HEK293 (cell line): ENCODE measurements around the gene OR2Z1.

ENCODE experiments used
- CTCF ChIA-PET: fragments of 350-600 bp; formaldehyde crosslinking; extraction: SDS; loops from one replicate; lab custom pipeline; 2021; ENCODE audit warnings: antibody characterized with exemption; lab: Yijun Ruan, JAX
- POLR2A ChIA-PET: fragments of 300-600 bp; formaldehyde crosslinking; extraction: SDS; loops from one replicate; lab custom pipeline; 2020; ENCODE audit warnings: antibody characterized with exemption, inconsistent platforms; lab: Yijun Ruan, JAX
- H3K27ac ChIP-seq: fragments of 200-500 bp; sonication (Bioruptor generic); 2 replicates; pipeline ENCODE4 v1.5.1; 2014; ENCODE audit warnings: low read depth, low read length, control low read depth, inconsistent platforms; ENCODE audit errors: extremely low read depth
- H3K36me3 ChIP-seq, 2 experiments: fragments of 200-500 bp in 1 of 2; sonication (Bioruptor generic) in 1 of 2; 1 replicate in 1 of 2; 2 replicates in 1 of 2; pipeline ENCODE4 v1.5.1; 2014 to 2017; ENCODE audit warnings: inconsistent platforms in 2 of 2, low read length in 2 of 2; ENCODE audit not compliant: control insufficient read depth in 2 of 2, insufficient read depth in 1 of 2
- H3K4me1 ChIP-seq: fragments of 200-500 bp; sonication (Bioruptor generic); 2 replicates; pipeline ENCODE4 v1.5.1; 2014; ENCODE audit warnings: mild to moderate bottlenecking, low read length, inconsistent platforms; ENCODE audit not compliant: control insufficient read depth, insufficient read depth
- H3K4me3 ChIP-seq: 2 replicates; pipeline ENCODE4 v1.5.1; 2011; ENCODE audit warnings: low read depth, mild to moderate bottlenecking, control low read depth, low read length, moderate library complexity
- H3K9me3 ChIP-seq: fragments of 200-500 bp; sonication (Bioruptor generic); 2 replicates; pipeline ENCODE4 v1.5.1; 2014; ENCODE audit warnings: low read depth, low read length, inconsistent platforms; ENCODE audit not compliant: control insufficient read depth, insufficient read depth
- ATF2 ChIP-seq: fragments of 450-650 bp; formaldehyde crosslinking; IDR thresholded peaks from 2 replicates; pipeline ENCODE4 v1.5.1; 2016; ENCODE audit warnings: missing biosample characterization, missing genetic modification characterization, low read depth
- CTCF ChIP-seq: fragments of 450-650 bp; formaldehyde crosslinking; IDR thresholded peaks from 2 replicates; pipeline ENCODE4 v1.5.1; 2016; ENCODE audit warnings: missing biosample characterization, missing genetic modification characterization
- HOXA7 ChIP-seq: sonication (generic); formaldehyde crosslinking; IDR thresholded peaks from 2 replicates; pipeline ENCODE4 v1.8.1; 2022; ENCODE audit warnings: missing genetic modification reagents, borderline replicate concordance
- PATZ1 ChIP-seq: fragments of 450-650 bp; formaldehyde crosslinking; IDR thresholded peaks from 2 replicates; pipeline ENCODE4 v1.5.1; 2016; ENCODE audit warnings: missing biosample characterization, missing genetic modification characterization
- ZBTB17 ChIP-seq: fragments of 450-650 bp; formaldehyde crosslinking; IDR thresholded peaks from 2 replicates; pipeline ENCODE4 v1.5.1; 2016; ENCODE audit warnings: missing biosample characterization, missing genetic modification characterization
- ZNF26 ChIP-seq: fragments of 450-650 bp; formaldehyde crosslinking; IDR thresholded peaks from 2 replicates; pipeline ENCODE4 v1.5.1; 2016; ENCODE audit warnings: missing biosample characterization, missing genetic modification characterization
- ZNF48 ChIP-seq: fragments of 450-650 bp; formaldehyde crosslinking; IDR thresholded peaks from 2 replicates; pipeline ENCODE4 v1.5.1; 2016; ENCODE audit warnings: missing biosample characterization, missing genetic modification characterization
- ZNF488 ChIP-seq: fragments of 450-650 bp; formaldehyde crosslinking; IDR thresholded peaks from 2 replicates; pipeline ENCODE4 v1.5.1; 2016; ENCODE audit warnings: missing biosample characterization, missing genetic modification characterization
- ZNF645 ChIP-seq: fragments of 450-650 bp; formaldehyde crosslinking; IDR thresholded peaks from 2 replicates; pipeline ENCODE4; 2016; ENCODE audit warnings: missing biosample characterization, missing genetic modification characterization
- ZNF777 ChIP-seq: fragments of 450-650 bp; formaldehyde crosslinking; IDR thresholded peaks from 2 replicates; pipeline ENCODE4 v1.5.1; 2017; ENCODE audit warnings: missing biosample characterization, missing genetic modification characterization, borderline replicate concordance
- ZSCAN18 ChIP-seq: fragments of 450-650 bp; formaldehyde crosslinking; IDR thresholded peaks from 2 replicates; pipeline ENCODE4 v1.5.1; 2016; ENCODE audit warnings: missing biosample characterization, missing genetic modification characterization
- TF ChIP-seq, protein P1 (sequence below): fragments of 450-650 bp; formaldehyde crosslinking; IDR thresholded peaks from 2 replicates; pipeline ENCODE4 v1.5.1; 2016; ENCODE audit warnings: missing biosample characterization, missing genetic modification characterization

Gene OR2Z1

DNA sequence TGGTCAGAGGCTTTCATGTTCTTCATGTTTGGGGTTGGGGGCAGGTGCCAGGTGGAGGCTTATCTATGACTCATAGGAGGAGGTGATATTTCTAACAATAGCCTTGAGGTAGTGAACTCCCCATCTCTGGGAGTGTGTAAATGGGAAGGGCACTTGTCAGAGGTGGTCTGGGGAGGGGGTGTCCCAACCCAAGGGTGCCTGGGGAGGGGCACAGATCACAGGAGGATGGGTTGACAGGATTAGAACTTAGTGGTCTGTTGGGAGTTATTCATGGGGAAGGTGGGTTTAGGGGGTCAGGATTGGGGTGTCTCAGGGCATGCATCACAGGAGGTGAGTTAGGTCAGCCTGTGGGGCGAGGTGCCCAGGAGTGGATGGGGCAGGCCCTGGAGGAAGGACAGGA lies 24.4 kb upstream of the OR2Z1 start:
- H3K9me3 ChIP-seq, result no peaks in the 10 kb centered on the region
- H3K4me1 ChIP-seq, result no peaks in the 10 kb centered on the region
- no peak overlapping the region for H3K4me3 ChIP-seq
- TF ChIP-seq ZNF777, result no peak
- no peak for TF ChIP-seq ATF2 (tag by site-specific recombination)
- TF ChIP-seq, protein P1, sequence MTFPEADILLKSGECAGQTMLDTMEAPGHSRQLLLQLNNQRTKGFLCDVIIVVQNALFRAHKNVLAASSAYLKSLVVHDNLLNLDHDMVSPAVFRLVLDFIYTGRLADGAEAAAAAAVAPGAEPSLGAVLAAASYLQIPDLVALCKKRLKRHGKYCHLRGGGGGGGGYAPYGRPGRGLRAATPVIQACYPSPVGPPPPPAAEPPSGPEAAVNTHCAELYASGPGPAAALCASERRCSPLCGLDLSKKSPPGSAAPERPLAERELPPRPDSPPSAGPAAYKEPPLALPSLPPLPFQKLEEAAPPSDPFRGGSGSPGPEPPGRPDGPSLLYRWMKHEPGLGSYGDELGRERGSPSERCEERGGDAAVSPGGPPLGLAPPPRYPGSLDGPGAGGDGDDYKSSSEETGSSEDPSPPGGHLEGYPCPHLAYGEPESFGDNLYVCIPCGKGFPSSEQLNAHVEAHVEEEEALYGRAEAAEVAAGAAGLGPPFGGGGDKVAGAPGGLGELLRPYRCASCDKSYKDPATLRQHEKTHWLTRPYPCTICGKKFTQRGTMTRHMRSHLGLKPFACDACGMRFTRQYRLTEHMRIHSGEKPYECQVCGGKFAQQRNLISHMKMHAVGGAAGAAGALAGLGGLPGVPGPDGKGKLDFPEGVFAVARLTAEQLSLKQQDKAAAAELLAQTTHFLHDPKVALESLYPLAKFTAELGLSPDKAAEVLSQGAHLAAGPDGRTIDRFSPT (tag by site-specific recombination), result no peak
- TF ChIP-seq ZSCAN18 (tag by site-specific recombination), result no peak
- no peak for TF ChIP-seq ZNF48
- TF ChIP-seq ZNF26 (tag by site-specific recombination), result no peak
- no peak for TF ChIP-seq ZBTB17 (tag by site-specific recombination)
- no peak for TF ChIP-seq PATZ1 (tag by site-specific recombination)
- TF ChIP-seq ZNF488, result no peak
- ChIA-PET CTCF (interaction anchor here (0.8 to 1.4 kb wide), 2 partner anchors 10 to 116 kb away, joined by 3 to 4 read pairs; no protein-coding TSS in a partner anchor), POLR2A (no interaction called here)
- no peak overlapping the region for H3K27ac ChIP-seq
- no peaks in the 10 kb centered on the region for H3K36me3 ChIP-seq

DNA sequence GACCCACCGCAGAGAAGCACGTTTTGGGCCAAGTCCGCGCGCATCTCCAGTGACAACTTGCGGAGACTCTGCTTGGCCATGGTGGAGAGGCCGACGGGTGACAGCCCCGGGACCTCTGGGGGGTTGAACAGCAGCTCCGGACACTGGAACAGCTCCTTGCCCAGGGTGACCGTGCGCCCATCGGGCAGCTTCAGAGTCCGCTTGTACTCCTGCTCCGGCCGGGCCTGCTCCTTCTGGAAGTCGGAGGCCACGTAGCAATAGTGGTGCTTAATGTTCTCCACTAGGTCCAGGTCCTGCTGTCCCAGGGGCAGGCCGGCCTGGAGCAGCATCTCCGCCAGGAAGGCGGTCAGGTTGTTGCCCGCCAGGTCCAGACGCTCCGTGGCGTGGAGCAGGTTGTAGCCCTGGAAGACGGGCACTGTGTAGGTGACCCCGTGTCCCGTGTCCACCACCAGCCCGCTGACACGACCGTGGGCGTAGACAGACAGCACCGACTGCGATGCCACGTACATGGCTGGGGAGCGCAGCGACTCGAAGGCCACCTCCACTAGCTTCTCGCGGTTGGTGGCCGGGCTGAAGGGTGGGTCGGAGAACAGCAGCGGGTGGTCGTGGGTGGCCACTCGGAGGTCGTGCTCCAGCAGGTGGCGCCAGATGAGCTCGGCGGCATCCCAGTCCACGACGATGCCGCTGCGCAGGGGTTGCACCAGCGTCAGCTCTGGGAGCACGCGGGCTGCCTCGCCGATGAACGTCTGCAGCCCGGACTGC lies 23.6 kb upstream of the OR2Z1 start:
- Histone ChIP-seq H3K9me3 (no peaks in the 10 kb centered on the region), H3K27ac (no peak overlapping the region), H3K4me1 (no peaks in the 10 kb centered on the region), H3K36me3 (no peaks in the 10 kb centered on the region), H3K4me3 (no peak overlapping the region)
- TF ChIP-seq CTCF (tag by site-specific recombination) (peak; percentile 27; the same call in 1 of the 2 replicates), HOXA7 (CRISPR knock-in tag) (no peak), ZNF645 (tag by site-specific recombination) (no peak)
- ChIA-PET CTCF (interaction anchor here (0.6 to 1.4 kb wide), 6 partner anchors 9 to 378 kb away, joined by 3 to 5 read pairs (median 3); no protein-coding TSS in a partner anchor), POLR2A (interaction anchor here (0.5 kb wide), 1 partner anchor 332 kb away, joined by 3 read pairs; no protein-coding TSS in a partner anchor)
